Measurements from ENCODE around the gene RABAC1.

Gene RABAC1

DNA sequence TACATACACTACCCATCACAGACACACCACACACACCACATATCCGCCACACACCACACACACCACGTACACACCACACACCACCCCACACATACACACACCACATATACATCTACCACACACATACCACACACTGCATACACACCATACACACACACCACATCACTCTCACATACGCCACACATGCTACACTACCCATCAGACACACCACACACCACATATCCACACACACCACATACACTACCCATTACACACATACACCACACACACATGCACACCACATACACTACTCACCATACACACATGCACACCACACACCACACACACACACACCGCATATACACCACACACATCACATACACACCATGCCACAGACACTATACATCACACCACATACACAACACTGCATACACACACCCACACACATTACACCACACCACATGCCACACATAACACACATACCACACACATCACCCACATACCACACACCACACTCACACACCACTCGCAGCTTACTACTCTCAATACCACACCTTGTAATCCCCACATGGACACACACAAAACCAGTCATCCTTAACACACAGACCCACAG lies 40.4 kb downstream of the RABAC1 start:
- H2AFZ ChIP-seq (ENCODE audit: low read length), result no peak overlapping the region
- no peak overlapping the region for H3K18ac ChIP-seq (ENCODE audit: low read length)
- peaks cover 31 to 95% (median 84%) of the 10 kb centered on the region in 3 experiments for H3K27me3 ChIP-seq (ENCODE audit: control insufficient read depth in 3 of 3, insufficient read depth in 3 of 3, low read depth in 1 of 3, low read length in 3 of 3)
- peaks cover 0 to 25% of the 10 kb centered on the region in 2 donors for H3K9me3 ChIP-seq (replicated peaks in 1 of 2; ENCODE audit: control insufficient read depth in 2 of 2, insufficient read depth in 1 of 2, low read depth in 1 of 2, low read length in 2 of 2)
- H3K4me1 ChIP-seq (ENCODE audit: control insufficient read depth in 2 of 2, insufficient read depth in 1 of 2, low read depth in 1 of 2, low read length in 2 of 2), result peaks cover 0 to 3% of the 10 kb centered on the region in 2 donors
- peaks cover 6% of the 10 kb centered on the region for H3K79me1 ChIP-seq (ENCODE audit: low read depth, low read length)
- H2AK5ac ChIP-seq (ENCODE audit: low read depth, low read length), result no peak overlapping the region
- H4K8ac ChIP-seq (ENCODE audit: low read depth, low read length), result no peak overlapping the region
- H3K4ac ChIP-seq (ENCODE audit: low read length), result no peak overlapping the region
- no peak for DNase-seq (ENCODE audit: low spot score)
- H3K36me3 ChIP-seq (replicated peaks in 1 of 2; ENCODE audit: control insufficient read depth in 2 of 2, insufficient read depth in 2 of 2, low read length in 2 of 2), result peaks cover 0 to 6% of the 10 kb centered on the region in 2 donors
- H3K27ac ChIP-seq (replicated peaks; ENCODE audit: low read length), result no peak overlapping the region
- H3K23ac ChIP-seq (ENCODE audit: low read depth, low read length, poor library complexity), result peak overlapping the region; percentile 58
- H2BK120ac ChIP-seq (ENCODE audit: low read depth, low read length), result no peak overlapping the region
- H3K9ac ChIP-seq (ENCODE audit: low read depth, low read length, poor library complexity), result no peak overlapping the region
- no peak overlapping the region for H2BK15ac ChIP-seq (ENCODE audit: low read length)
- H3K4me3 ChIP-seq (ENCODE audit: low read length in 2 of 2), result peak overlapping the region in 1 of 2 donors; percentile 12
- no peak overlapping the region for H2BK5ac ChIP-seq (ENCODE audit: low read length)
- peak overlapping the region; percentile 3 for H3K14ac ChIP-seq (ENCODE audit: low read length)
- WGBS, 2 donors (ENCODE audit: extremely low coverage in 2 of 2, insufficient read length in 2 of 2, insufficient replicate concordance in 1 of 2), result 100% methylated on average over 2 to 5 of the region's 5 CpGs
- no peak overlapping the region for H3K4me2 ChIP-seq (ENCODE audit: insufficient read depth, low read length, poor library complexity, severe bottlenecking)
- no peak overlapping the region for H4K91ac ChIP-seq (ENCODE audit: low read depth, low read length, poor library complexity)
- no peak overlapping the region for H2BK12ac ChIP-seq (ENCODE audit: low read length)

DNA sequence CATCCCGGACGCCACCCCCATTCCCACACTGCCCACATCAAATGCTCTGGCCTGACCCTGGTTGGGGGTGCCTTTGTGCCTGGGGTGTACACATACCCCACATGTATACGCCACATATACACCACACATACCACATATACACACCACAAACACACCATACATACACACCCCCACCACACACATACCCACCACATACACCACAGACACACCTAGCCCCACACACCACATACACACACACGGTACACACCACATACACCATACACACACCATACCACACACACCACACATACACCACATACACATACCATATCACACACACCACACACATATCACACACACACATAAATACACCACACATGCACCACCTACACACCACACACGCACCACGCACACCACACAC lies 41.0 kb downstream of the RABAC1 start:
- no peak overlapping the region for H3K4ac ChIP-seq (ENCODE audit: low read length)
- H3K14ac ChIP-seq (ENCODE audit: low read length), result peak overlapping the region; percentile 3
- H2AFZ ChIP-seq (ENCODE audit: low read length), result no peak overlapping the region
- no peak overlapping the region for H2BK120ac ChIP-seq (ENCODE audit: low read depth, low read length)
- H4K8ac ChIP-seq (ENCODE audit: low read depth, low read length), result no peak overlapping the region
- H4K91ac ChIP-seq (ENCODE audit: low read depth, low read length, poor library complexity), result no peak overlapping the region
- H2BK15ac ChIP-seq (ENCODE audit: low read length), result no peak overlapping the region
- peaks cover 6% of the 10 kb centered on the region for H3K79me1 ChIP-seq (ENCODE audit: low read depth, low read length)
- H2BK5ac ChIP-seq (ENCODE audit: low read length), result no peak overlapping the region
- peaks cover 0 to 3% of the 10 kb centered on the region in 2 donors for H3K4me1 ChIP-seq (ENCODE audit: control insufficient read depth in 2 of 2, insufficient read depth in 1 of 2, low read depth in 1 of 2, low read length in 2 of 2)
- peaks cover 0 to 25% of the 10 kb centered on the region in 2 donors for H3K9me3 ChIP-seq (replicated peaks in 1 of 2; ENCODE audit: control insufficient read depth in 2 of 2, insufficient read depth in 1 of 2, low read depth in 1 of 2, low read length in 2 of 2)
- H3K18ac ChIP-seq (ENCODE audit: low read length), result no peak overlapping the region
- DNase-seq (ENCODE audit: low spot score), result no peak
- no peak overlapping the region for H2BK12ac ChIP-seq (ENCODE audit: low read length)
- H3K4me3 ChIP-seq (ENCODE audit: low read length in 2 of 2), result peak overlapping the region in 1 of 2 donors; percentile 12
- H3K27ac ChIP-seq (replicated peaks; ENCODE audit: low read length), result no peak overlapping the region
- H3K23ac ChIP-seq (ENCODE audit: low read depth, low read length, poor library complexity), result peak overlapping the region; percentile 22
- H2AK5ac ChIP-seq (ENCODE audit: low read depth, low read length), result peak overlapping the region; percentile 73
- H3K9ac ChIP-seq (ENCODE audit: low read depth, low read length, poor library complexity), result peak overlapping the region; percentile 64
- H3K4me2 ChIP-seq (ENCODE audit: insufficient read depth, low read length, poor library complexity, severe bottlenecking), result no peak overlapping the region
- peaks cover 37 to 98% (median 87%) of the 10 kb centered on the region in 3 experiments for H3K27me3 ChIP-seq (ENCODE audit: control insufficient read depth in 3 of 3, insufficient read depth in 3 of 3, low read depth in 1 of 3, low read length in 3 of 3)
- H3K36me3 ChIP-seq (replicated peaks in 1 of 2; ENCODE audit: control insufficient read depth in 2 of 2, insufficient read depth in 2 of 2, low read length in 2 of 2), result peaks cover 0 to 6% of the 10 kb centered on the region in 2 donors
- WGBS, 2 donors (ENCODE audit: extremely low coverage in 2 of 2, insufficient read length in 2 of 2, insufficient replicate concordance in 1 of 2), result 100% methylated on average over 3 of the region's 6 CpGs; no CpG with 5 or more reads in 1 of the 2 donors

DNA sequence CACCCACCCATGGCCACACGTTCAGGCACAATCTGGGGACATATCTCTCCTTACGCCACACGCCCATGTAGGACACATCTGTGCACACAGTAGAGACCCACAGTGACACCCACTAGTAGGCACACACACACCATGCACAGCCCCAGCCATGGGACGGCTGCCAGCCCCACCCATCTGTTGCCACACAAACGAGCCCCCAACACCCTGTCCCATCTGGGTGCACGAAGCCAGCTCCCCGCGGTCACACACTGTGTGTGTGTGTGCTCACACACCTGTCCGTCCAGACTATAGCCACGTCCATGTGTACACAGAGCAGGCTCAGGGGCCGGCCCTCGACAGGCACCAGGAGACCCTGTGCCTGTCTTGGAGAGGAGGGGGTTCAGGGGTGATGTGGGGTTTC lies 41.4 kb downstream of the RABAC1 start:
- Histone ChIP-seq H2AK5ac (ENCODE audit: low read depth, low read length) (peak overlapping the region; percentile 73), H3K9ac (ENCODE audit: low read depth, low read length, poor library complexity) (no peak overlapping the region), H4K91ac (ENCODE audit: low read depth, low read length, poor library complexity) (no peak overlapping the region), H2BK5ac (ENCODE audit: low read length) (no peak overlapping the region), H2BK12ac (ENCODE audit: low read length) (no peak overlapping the region), H3K23ac (ENCODE audit: low read depth, low read length, poor library complexity) (no peak overlapping the region), H2AFZ (ENCODE audit: low read length) (no peak overlapping the region), H3K4me1 (ENCODE audit: control insufficient read depth in 2 of 2, insufficient read depth in 1 of 2, low read depth in 1 of 2, low read length in 2 of 2) (peaks cover 0 to 3% of the 10 kb centered on the region in 2 donors), H3K27ac (replicated peaks; ENCODE audit: low read length) (no peak overlapping the region), H4K8ac (ENCODE audit: low read depth, low read length) (no peak overlapping the region), H3K14ac (ENCODE audit: low read length) (peak overlapping the region; percentile 60), H3K9me3 (replicated peaks in 1 of 2; ENCODE audit: control insufficient read depth in 2 of 2, insufficient read depth in 1 of 2, low read depth in 1 of 2, low read length in 2 of 2) (peaks cover 0 to 23% of the 10 kb centered on the region in 2 donors), H2BK15ac (ENCODE audit: low read length) (no peak overlapping the region), H3K79me1 (ENCODE audit: low read depth, low read length) (peaks cover 6% of the 10 kb centered on the region), H3K4me3 (ENCODE audit: low read length in 2 of 2) (no peak overlapping the region), H3K36me3 (replicated peaks in 1 of 2; ENCODE audit: control insufficient read depth in 2 of 2, insufficient read depth in 2 of 2, low read length in 2 of 2) (peaks cover 0 to 6% of the 10 kb centered on the region in 2 donors), H3K4ac (ENCODE audit: low read length) (no peak overlapping the region), H3K27me3 (ENCODE audit: control insufficient read depth in 3 of 3, insufficient read depth in 3 of 3, low read depth in 1 of 3, low read length in 3 of 3) (peaks cover 35 to 98% (median 86%) of the 10 kb centered on the region in 3 experiments), H3K18ac (ENCODE audit: low read length) (no peak overlapping the region), H2BK120ac (ENCODE audit: low read depth, low read length) (peak overlapping the region; percentile 42), H3K4me2 (ENCODE audit: insufficient read depth, low read length, poor library complexity, severe bottlenecking) (no peak overlapping the region)
- DNase-seq (ENCODE audit: low spot score), result no peak
- no CpG with 5 or more reads among the region's 12 CpGs for WGBS, 2 donors (ENCODE audit: extremely low coverage in 2 of 2, insufficient read length in 2 of 2, insufficient replicate concordance in 1 of 2)

DNA sequence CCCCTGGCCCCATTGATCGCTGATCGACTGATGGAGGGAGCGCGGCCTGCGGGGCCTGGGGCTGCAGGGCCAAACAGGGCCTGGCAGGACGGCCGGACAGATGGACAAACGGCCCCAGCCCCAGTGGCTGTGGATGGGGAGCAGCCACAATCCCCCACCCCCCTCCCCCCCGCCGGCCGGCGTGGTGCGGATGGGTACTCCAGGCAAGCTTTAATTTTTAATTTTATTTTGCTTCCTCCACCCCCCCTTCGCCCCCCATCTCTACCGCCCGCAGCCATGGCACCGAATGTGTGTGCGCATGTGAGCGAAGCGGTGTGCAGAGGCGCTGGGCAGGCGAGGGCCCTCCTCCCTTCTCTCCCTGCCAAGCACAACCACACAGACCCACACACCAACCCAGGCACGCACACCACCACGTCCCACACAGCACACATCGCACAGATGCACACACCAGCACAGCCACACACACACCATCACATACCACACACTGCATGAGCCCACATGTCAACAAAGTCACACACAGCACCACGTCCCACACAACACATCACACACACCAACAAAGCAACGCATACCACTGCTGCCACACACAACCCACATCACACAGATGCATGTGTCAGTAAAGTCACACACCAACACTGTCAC lies 43.2 kb downstream of the RABAC1 start:
- WGBS, 2 donors (ENCODE audit: extremely low coverage in 2 of 2, insufficient read length in 2 of 2, insufficient replicate concordance in 1 of 2), result no CpG with 5 or more reads among the region's 27 CpGs
- DNase-seq (ENCODE audit: low spot score), result no peak
- Histone ChIP-seq H3K4me2 (ENCODE audit: insufficient read depth, low read length, poor library complexity, severe bottlenecking) (no peak overlapping the region), H3K27ac (replicated peaks; ENCODE audit: low read length) (no peak overlapping the region), H3K9me3 (replicated peaks in 1 of 2; ENCODE audit: control insufficient read depth in 2 of 2, insufficient read depth in 1 of 2, low read depth in 1 of 2, low read length in 2 of 2) (peaks cover 0 to 23% of the 10 kb centered on the region in 2 donors), H3K14ac (ENCODE audit: low read length) (peak overlapping the region; percentile 49), H3K23ac (ENCODE audit: low read depth, low read length, poor library complexity) (peak overlapping the region; percentile 90), H2AK5ac (ENCODE audit: low read depth, low read length) (no peak overlapping the region), H3K4me3 (ENCODE audit: low read length in 2 of 2) (peak overlapping the region in 1 of 2 donors; percentile 67), H2BK15ac (ENCODE audit: low read length) (no peak overlapping the region), H2AFZ (ENCODE audit: low read length) (no peak overlapping the region), H4K91ac (ENCODE audit: low read depth, low read length, poor library complexity) (no peak overlapping the region), H3K36me3 (replicated peaks in 1 of 2; ENCODE audit: control insufficient read depth in 2 of 2, insufficient read depth in 2 of 2, low read length in 2 of 2) (peaks cover 0 to 6% of the 10 kb centered on the region in 2 donors), H3K79me1 (ENCODE audit: low read depth, low read length) (peaks cover 6% of the 10 kb centered on the region), H3K4me1 (ENCODE audit: control insufficient read depth in 2 of 2, insufficient read depth in 1 of 2, low read depth in 1 of 2, low read length in 2 of 2) (peaks cover 0 to 7% of the 10 kb centered on the region in 2 donors), H4K8ac (ENCODE audit: low read depth, low read length) (no peak overlapping the region), H3K9ac (ENCODE audit: low read depth, low read length, poor library complexity) (peak overlapping the region; percentile 51), H2BK5ac (ENCODE audit: low read length) (no peak overlapping the region), H3K18ac (ENCODE audit: low read length) (peak overlapping the region; percentile 46), H2BK12ac (ENCODE audit: low read length) (peak overlapping the region; percentile 78), H2BK120ac (ENCODE audit: low read depth, low read length) (no peak overlapping the region), H3K4ac (ENCODE audit: low read length) (no peak overlapping the region), H3K27me3 (ENCODE audit: control insufficient read depth in 3 of 3, insufficient read depth in 3 of 3, low read depth in 1 of 3, low read length in 3 of 3) (peaks cover 37 to 98% (median 85%) of the 10 kb centered on the region in 3 experiments)
